CD4-positive, alpha-beta T cell (primary cell): Measurements from ENCODE around the gene DNAJB2. TPM values are rescaled to one million over a fixed set of nuclear protein-coding genes. Genes with fewer than 3 reads are reported as not detected.
A peak's percentile ranks its signal among the peaks of the same experiment; 100 is the strongest.

Experiments
- ATAC-seq: fragments of 200-7000 bp; cut with Tn5 transposase; one replicate; pipeline ENCODE4 v1.10.0; 2022; ENCODE audit warnings: mild to moderate bottlenecking; ENCODE audit not compliant: poor library complexity
- CTCF ChIA-PET: fragments of 350-600 bp; sonication (Branson Sonifier 250); formaldehyde crosslinking; loops from one replicate; lab custom pipeline; 2021; ENCODE audit warnings: antibody characterized with exemption, inconsistent platforms; lab: Charles Lee
- POLR2A ChIA-PET: fragments of 350-600 bp; sonication (Branson Sonifier 250); formaldehyde crosslinking; loops from one replicate; lab custom pipeline; 2021; ENCODE audit warnings: antibody characterized with exemption, inconsistent platforms; lab: Charles Lee
- DNase-seq, 14 experiments: peaks; one replicate each; pipeline ENCODE4 v3.0.0-alpha.2; 2013 to 2020; ENCODE audit warnings: mixed read lengths in 2 of 14
- H3K27ac ChIP-seq, 2 donors: one replicate each; pipeline versions ENCODE4 v1.5.1 to v1.7.0; 2013; ENCODE audit warnings: low read length in 2 of 2, low read depth in 1 of 2, mild to moderate bottlenecking in 1 of 2
- H3K27me3 ChIP-seq, 2 experiments: 1 replicate in 1 of 2; 2 replicates in 1 of 2; pipeline versions ENCODE4 v1.6.1 to v1.7.0; 2013; ENCODE audit warnings: low read length in 2 of 2, control low read depth in 1 of 2, mild to moderate bottlenecking in 1 of 2, moderate library complexity in 1 of 2; ENCODE audit not compliant: insufficient read depth in 2 of 2, control insufficient read depth in 1 of 2
- H3K36me3 ChIP-seq: one replicate; pipeline ENCODE4 v1.6.1; 2013; ENCODE audit warnings: low read length, control low read depth; ENCODE audit not compliant: insufficient read depth
- H3K4me1 ChIP-seq: one replicate; pipeline ENCODE4 v1.6.1; 2013; ENCODE audit warnings: low read length, control low read depth; ENCODE audit not compliant: insufficient read depth
- H3K4me3 ChIP-seq: one replicate; pipeline ENCODE4 v1.5.1; 2013; ENCODE audit warnings: mild to moderate bottlenecking, low read length, moderate library complexity
- H3K9me3 ChIP-seq, 2 experiments: 1 replicate in 1 of 2; 2 replicates in 1 of 2; pipeline versions ENCODE4 v1.6.1 to v1.7.0; 2013; ENCODE audit warnings: low read length in 2 of 2, mild to moderate bottlenecking in 2 of 2, control low read depth in 1 of 2, moderate library complexity in 1 of 2; ENCODE audit not compliant: control insufficient read depth in 1 of 2, insufficient read depth in 1 of 2
- H3K27ac Mint-ChIP-seq: one replicate; pipeline ENCODE4 v1.8.0; 2020; ENCODE audit warnings: mixed read lengths
- H3K27me3 Mint-ChIP-seq: one replicate; pipeline ENCODE4 v1.8.0; 2021; ENCODE audit warnings: mixed read lengths
- H3K36me3 Mint-ChIP-seq: one replicate; pipeline ENCODE4 v1.8.0; 2021; ENCODE audit warnings: low read depth, mixed read lengths
- H3K4me1 Mint-ChIP-seq: one replicate; pipeline ENCODE4 v1.8.0; 2021; ENCODE audit warnings: low read depth, mixed read lengths
- H3K4me3 Mint-ChIP-seq: one replicate; pipeline ENCODE4 v1.8.0; 2020; ENCODE audit warnings: mild to moderate bottlenecking, mixed read lengths
- H3K9me3 Mint-ChIP-seq: one replicate; pipeline ENCODE4 v1.8.0; 2020; ENCODE audit warnings: mixed read lengths
- intact Hi-C, 2 experiments: fragments of 100-400 bp; cut with DNase I in 1 of 2; cut with micrococcal nuclease in 1 of 2; formaldehyde crosslinking; loops; one replicate each; pipeline versions ENCODE4 v1.15.1 to v1.9.0; 2023 to 2025; cut with DNase I, micrococcal nuclease
- total RNA-seq, 174 experiments: library from RNA in 2 of 174; stranded (reverse) in 2 of 174; gene quantifications; one replicate each; pipeline ENCODE4 v1.2.3 and lab custom pipeline; 2021 to 2026
- TF ChIP-seq, protein P1 (sequence below): fragments of 200-600 bp; IDR thresholded peaks from one replicate; pipeline ENCODE4 v1.8.0; 2022; ENCODE audit warnings: antibody characterized with exemption, mild to moderate bottlenecking

Gene DNAJB2
- total RNA-seq, 2 experiments from 2014 or later, result 151 to 161 TPM

DNA sequence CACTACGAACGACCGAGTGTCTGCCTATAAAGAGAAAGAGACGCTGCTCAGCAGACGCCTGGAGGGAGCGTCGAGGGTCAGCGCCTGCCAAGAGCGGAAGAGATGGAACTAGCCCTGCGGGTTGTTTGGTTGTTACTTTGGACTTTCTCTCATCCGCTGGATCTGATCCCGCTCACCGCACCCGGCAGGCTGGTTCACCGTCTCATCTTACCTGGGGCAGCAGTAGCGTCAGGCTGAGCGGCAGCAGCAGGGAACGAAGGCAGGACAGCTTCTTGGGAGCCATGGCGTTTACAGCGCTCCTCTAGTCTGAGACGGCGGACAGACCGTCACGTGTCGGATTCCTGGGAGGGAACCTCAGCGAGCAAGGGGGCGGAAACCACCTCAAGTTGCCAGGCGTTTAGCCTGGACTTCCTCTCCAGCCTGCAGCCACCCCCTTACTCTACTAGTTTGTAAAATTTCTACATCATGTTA, 35.8 kb upstream of the DNAJB2 start:
- H3K27me3 ChIP-seq, result no peaks in the 10 kb centered on the region
- no peak overlapping the region for H3K4me3 ChIP-seq
- TF ChIP-seq, protein P1, sequence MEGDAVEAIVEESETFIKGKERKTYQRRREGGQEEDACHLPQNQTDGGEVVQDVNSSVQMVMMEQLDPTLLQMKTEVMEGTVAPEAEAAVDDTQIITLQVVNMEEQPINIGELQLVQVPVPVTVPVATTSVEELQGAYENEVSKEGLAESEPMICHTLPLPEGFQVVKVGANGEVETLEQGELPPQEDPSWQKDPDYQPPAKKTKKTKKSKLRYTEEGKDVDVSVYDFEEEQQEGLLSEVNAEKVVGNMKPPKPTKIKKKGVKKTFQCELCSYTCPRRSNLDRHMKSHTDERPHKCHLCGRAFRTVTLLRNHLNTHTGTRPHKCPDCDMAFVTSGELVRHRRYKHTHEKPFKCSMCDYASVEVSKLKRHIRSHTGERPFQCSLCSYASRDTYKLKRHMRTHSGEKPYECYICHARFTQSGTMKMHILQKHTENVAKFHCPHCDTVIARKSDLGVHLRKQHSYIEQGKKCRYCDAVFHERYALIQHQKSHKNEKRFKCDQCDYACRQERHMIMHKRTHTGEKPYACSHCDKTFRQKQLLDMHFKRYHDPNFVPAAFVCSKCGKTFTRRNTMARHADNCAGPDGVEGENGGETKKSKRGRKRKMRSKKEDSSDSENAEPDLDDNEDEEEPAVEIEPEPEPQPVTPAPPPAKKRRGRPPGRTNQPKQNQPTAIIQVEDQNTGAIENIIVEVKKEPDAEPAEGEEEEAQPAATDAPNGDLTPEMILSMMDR, result no peak
- H3K9me3 Mint-ChIP-seq, result no peaks in the 10 kb centered on the region
- DNase-seq (peak in 2 of 14 experiments; percentile 29 to 47), ATAC-seq (no peak)
- no peaks in the 10 kb centered on the region for H3K27me3 Mint-ChIP-seq
- no peaks in the 10 kb centered on the region for H3K9me3 ChIP-seq
- H3K36me3 Mint-ChIP-seq, result peaks cover 27% of the 10 kb centered on the region
- intact Hi-C loops, result no loop called here
- H3K27ac ChIP-seq, result no peak overlapping the region
- peak overlapping the region; percentile 76 for H3K4me3 Mint-ChIP-seq
- H3K4me1 Mint-ChIP-seq, result peaks cover 54% of the 10 kb centered on the region
- ChIA-PET CTCF (no interaction called here), POLR2A (interaction anchor here (3.4 kb wide), 1 partner anchor 11 kb away, joined by 68 read pairs; the partner anchor contains the start of genes TUBA4A and TUBA4B)
- peaks cover 7% of the 10 kb centered on the region for H3K36me3 ChIP-seq
- H3K4me1 ChIP-seq, result peaks cover 42% of the 10 kb centered on the region
- peak overlapping the region; percentile 96 for H3K27ac Mint-ChIP-seq

DNA sequence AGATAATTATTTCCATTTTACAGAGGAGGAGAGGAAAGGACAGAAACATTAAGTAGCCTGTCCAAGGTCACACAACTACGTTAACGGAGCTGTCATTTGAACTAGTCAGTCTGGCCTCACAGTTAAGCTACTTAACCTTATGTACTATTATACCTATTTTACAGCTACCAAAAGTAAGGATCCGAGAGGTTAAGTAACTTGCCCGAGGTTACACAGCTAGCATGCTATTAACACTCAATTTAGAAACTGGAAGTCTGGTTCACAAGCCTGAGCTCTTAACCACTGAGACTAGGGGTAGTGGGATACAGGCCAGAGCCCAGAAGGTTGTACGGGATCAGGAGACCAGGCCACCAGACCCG, 34.4 kb upstream of the DNAJB2 start:
- Histone ChIP-seq H3K27me3 (no peaks in the 10 kb centered on the region), H3K36me3 (peaks cover 22% of the 10 kb centered on the region), H3K9me3 (no peaks in the 10 kb centered on the region), H3K4me1 (peaks cover 57% of the 10 kb centered on the region), H3K27ac (peak overlapping the region; percentile 95 to 98), H3K4me3 (peak overlapping the region; percentile 99)
- peaks cover 68% of the 10 kb centered on the region for H3K4me1 Mint-ChIP-seq
- CTCF ChIA-PET, result interaction anchor here (0.6 to 2.3 kb wide), 4 partner anchors 14 to 50 kb away, joined by 3 to 26 read pairs (median 4); no protein-coding TSS in a partner anchor
- TF ChIP-seq, protein P1, result no peak
- no peak for ATAC-seq
- POLR2A ChIA-PET, result interaction anchor here (0.7 to 7.3 kb wide), 15 partner anchors 9 to 958 kb away, joined by 3 to 181 read pairs (median 7); partner anchors contain the start of genes ANKZF1, ATG9A, CNPPD1 and DNAJB2
- H3K9me3 Mint-ChIP-seq, result no peaks in the 10 kb centered on the region
- H3K27ac Mint-ChIP-seq, result peak overlapping the region; percentile 96
- peaks cover 29% of the 10 kb centered on the region for H3K36me3 Mint-ChIP-seq
- no peaks in the 10 kb centered on the region for H3K27me3 Mint-ChIP-seq
- DNase-seq, result no peak
- peak overlapping the region; percentile 88 for H3K4me3 Mint-ChIP-seq
- intact Hi-C loops, result loop anchor here (1.0 to 5.0 kb wide), 4 partner anchors 9 to 67 kb away; partner anchors contain the start of genes ANKZF1 (in 1 of the 2), ATG9A (in 1 of the 2), CNPPD1 (in 1 of the 2) and RETREG2 (in 1 of the 2)

DNA sequence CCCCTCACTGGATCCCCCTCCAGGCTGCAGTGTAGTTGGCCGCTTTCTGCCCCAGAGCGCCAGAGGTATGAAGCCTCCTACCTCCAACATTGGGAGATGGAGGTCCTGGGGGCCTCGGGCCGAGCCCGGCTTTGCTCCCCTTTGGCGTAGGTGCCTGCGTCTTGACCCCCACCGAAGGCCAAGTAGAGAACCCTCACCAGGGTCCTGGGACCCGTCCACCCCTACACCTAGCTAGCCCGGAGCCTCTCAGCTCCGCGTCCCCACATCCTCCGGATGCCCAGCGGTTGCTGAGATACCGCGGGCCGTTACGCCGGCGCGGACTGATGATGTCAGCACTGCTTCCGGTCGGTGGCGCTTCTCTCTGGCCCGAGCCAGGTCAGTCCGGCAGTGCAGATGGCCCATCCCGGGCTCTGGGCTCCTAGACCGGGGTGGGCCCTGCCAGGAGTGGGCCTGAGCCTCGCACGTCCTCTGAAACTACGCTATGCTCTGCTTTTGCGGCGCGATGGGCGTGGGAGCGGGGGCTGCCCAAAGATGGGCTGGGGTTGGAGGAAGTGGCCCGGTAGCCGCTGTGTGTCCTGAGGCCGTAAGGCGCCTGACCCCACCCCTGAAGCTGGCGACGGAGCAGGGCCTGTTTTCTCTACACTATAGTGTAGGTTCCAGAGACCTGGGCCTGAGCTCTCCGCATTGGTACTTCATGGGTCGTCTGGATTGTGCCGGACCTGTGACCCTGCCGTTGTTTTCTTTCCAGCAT, 33.8 kb upstream of the DNAJB2 start, which contains the start of the genes GLB1L and STK16:
TSS of gene GLB1L (minus strand) at position 297 of the 751 bp plus-strand sequence. CDS start 1,871 bp downstream, outside the sequence.
TSS of gene STK16 (plus strand) at position 332 of the 751 bp plus-strand sequence. CDS start 521 bp downstream, outside the sequence.
- peak; percentile 73 to 93 (median 84) for DNase-seq
- H3K4me1 ChIP-seq, result peaks cover 62% of the 10 kb centered on the region
- TF ChIP-seq, protein P1, result no peak

More for the DNA sequence above, 33.8 kb upstream of the DNAJB2 start, which contains the start of the genes GLB1L and STK16:
- Mint-ChIP-seq H3K4me1 (peaks cover 74% of the 10 kb centered on the region), H3K36me3 (peaks cover 35% of the 10 kb centered on the region), H3K27me3 (no peaks in the 10 kb centered on the region), H3K4me3 (peak within 1 kb of the TSS; percentile 88), H3K27ac (peak within 1 kb of the TSS; percentile 96), H3K9me3 (no peaks in the 10 kb centered on the region)
- peak; percentile 44 for ATAC-seq
- CTCF ChIA-PET, result interaction anchor here (1.0 to 2.3 kb wide), 5 partner anchors 15 to 143 kb away, joined by 3 to 26 read pairs (median 4); no protein-coding TSS in a partner anchor
- no peaks in the 10 kb centered on the region for H3K27me3 ChIP-seq
- POLR2A ChIA-PET, result interaction anchor here (0.7 to 7.3 kb wide), 17 partner anchors 9 to 959 kb away, joined by 3 to 181 read pairs (median 5); partner anchors contain the start of genes ANKZF1, ATG9A, CNPPD1 and DNAJB2
- peak within 1 kb of the TSS; percentile 99 for H3K4me3 ChIP-seq
- peak within 1 kb of the TSS; percentile 95 to 98 for H3K27ac ChIP-seq
- H3K9me3 ChIP-seq, result no peaks in the 10 kb centered on the region
- H3K36me3 ChIP-seq, result peaks cover 27% of the 10 kb centered on the region
- intact Hi-C loops, result loop anchor here in 1 of 2 experiments (1.0 to 5.0 kb wide), 3 partner anchors 8 to 68 kb away; partner anchors contain the start of genes ANKZF1, ATG9A, CNPPD1 and RETREG2
